GM10266 (cell line): ENCODE results near the gene CCDC83.

Experiments used
- DNase-seq: peaks from one replicate; pipeline ENCODE4 v3.0.0; 2012; ENCODE audit errors: extremely low spot score
- TF ChIP-seq, protein P1 (sequence below): IDR thresholded peaks from 2 replicates; pipeline ENCODE4 v1.5.1; 2012; ENCODE audit warnings: mild to moderate bottlenecking, low read depth; ENCODE audit not compliant: control insufficient read depth, insufficient read depth; ENCODE audit errors: missing control alignments

CCDC83 gene

DNA sequence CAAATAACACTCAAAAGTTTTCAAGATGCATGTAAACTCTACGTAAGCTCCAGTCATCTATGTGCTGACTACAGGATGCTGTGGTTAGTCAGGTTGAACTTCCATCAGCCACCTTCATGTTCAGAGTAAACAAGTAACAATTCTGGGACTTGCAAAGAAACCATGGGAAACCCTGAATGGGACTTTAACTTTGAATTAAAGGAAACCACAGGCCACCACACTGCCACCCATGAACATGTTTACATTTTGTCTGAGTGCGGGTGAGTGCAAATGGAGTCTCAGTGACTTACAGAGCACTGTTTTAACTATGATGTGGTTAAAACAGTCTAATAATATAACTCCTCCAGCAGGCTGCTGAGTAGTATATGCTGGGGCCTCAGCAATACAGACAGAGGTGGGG is 31.4 kb upstream of the CCDC83 start:
- TF ChIP-seq, protein P1, sequence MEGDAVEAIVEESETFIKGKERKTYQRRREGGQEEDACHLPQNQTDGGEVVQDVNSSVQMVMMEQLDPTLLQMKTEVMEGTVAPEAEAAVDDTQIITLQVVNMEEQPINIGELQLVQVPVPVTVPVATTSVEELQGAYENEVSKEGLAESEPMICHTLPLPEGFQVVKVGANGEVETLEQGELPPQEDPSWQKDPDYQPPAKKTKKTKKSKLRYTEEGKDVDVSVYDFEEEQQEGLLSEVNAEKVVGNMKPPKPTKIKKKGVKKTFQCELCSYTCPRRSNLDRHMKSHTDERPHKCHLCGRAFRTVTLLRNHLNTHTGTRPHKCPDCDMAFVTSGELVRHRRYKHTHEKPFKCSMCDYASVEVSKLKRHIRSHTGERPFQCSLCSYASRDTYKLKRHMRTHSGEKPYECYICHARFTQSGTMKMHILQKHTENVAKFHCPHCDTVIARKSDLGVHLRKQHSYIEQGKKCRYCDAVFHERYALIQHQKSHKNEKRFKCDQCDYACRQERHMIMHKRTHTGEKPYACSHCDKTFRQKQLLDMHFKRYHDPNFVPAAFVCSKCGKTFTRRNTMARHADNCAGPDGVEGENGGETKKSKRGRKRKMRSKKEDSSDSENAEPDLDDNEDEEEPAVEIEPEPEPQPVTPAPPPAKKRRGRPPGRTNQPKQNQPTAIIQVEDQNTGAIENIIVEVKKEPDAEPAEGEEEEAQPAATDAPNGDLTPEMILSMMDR = no peak
- DNase-seq = no peak

DNA sequence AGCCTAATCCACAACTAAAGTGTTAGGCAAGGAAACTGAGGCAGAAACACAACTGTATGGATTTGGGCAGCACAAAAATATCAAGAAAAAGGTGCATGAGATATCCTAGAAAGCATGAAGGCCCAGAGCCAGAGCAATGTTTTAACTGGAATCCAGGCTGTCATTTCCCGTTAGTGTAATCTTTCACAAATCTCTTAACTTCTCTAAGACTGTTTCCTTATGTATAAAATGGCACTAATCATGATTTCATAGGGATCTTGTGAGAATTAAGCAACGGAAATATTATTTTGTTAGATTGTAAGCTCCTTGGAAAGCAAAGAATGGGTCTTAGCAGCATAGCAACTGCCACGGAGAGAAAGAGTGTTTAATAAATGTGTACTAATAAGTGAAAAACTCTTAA is 29.6 kb upstream of the CCDC83 start:
- DNase-seq = no peak
- TF ChIP-seq, protein P1 = no peak

DNA sequence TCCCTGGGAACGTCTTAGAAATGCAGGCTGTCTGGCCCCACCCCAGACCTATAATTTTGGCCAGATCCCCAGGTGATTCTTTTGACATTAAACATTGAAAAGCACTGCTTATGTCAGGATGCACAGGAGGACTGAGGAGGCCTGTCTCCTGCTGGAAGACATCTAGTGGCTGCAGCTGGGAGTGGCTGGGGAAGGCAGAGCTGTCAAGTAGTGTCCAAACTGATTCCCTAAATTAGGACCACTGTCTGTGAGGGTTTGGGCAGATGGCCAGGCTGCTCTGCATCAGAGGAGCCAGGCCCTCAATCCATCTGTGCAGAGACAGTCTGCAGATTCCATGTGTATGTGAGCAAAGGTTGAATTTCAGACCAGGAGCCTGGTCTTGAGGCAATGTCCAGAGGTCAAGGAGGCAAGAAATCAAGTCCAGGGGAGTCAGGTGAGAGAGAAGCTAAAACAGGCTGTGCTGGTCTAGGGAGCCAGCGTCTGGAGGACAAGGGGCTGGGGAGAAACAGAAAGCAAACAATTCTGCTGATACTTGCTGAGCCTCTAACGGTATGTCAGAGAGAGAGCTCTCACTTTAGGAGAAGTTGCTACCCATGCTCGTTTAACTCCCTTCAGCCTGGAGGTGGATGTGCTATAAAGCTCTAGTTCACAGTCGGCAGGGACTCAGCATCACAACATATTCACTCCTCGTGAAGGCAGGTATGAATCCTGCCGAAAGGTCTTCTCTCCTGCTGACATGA is 28.9 kb upstream of the CCDC83 start:
- TF ChIP-seq, protein P1 = peak; percentile 29
- DNase-seq = no peak

DNA sequence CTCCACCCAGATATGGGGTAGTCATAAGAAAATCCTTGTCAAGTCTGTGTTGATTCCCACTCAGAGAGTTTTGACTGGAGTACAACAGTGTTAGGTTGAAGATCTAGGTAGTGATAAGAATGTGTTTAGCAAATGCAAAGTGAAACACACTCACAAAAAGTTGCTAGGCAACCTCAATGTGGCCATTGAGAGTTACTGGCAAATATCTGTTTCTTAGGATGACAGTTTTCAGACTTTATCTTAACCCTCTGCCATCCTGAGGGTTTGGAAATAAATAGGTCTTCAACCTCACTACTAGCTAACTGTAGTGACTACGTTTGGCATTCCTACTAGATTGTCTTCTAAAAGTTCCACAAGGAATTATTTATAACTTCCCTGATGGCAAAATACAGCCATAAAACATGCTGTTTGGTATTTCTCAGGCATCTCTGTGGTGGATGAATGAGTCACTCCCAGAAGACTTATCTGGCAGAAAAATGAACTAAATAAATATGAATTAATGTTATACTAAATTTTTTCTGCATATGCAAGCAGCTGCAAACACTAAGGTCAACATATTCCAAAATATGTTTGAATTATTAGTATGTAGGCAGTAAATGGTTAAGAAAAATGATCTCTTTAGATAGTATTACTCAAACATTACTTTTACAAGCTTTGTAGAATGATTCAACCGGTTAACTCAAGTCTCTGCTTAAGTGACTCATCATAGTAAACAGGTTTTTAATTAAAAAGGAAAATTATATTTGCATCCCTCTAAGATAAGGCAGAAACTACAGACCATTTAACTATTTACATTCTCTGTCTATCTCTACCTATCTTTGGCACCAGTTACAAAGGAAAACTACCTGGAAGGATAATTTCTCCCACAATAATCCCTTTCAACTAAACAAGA is 27.2 kb upstream of the CCDC83 start:
- TF ChIP-seq, protein P1 = no peak
- no peak for DNase-seq

DNA sequence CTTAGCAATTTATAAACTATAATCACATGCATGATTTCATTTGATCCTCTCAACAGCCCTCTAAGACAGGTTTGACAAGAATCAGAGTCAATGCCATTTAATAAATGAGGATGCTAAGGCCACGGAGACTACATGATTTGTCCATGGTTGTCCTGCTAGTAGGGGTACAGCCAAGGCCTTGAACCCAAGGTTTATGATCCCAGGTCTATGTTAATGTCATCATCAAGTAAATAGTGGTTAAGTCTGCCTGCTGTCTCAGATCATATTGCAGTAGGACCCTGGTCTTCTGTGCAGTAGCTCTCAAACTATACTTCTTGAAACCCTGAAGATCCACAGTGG is 26.6 kb upstream of the CCDC83 start:
- no peak for DNase-seq
- TF ChIP-seq, protein P1 = no peak

DNA sequence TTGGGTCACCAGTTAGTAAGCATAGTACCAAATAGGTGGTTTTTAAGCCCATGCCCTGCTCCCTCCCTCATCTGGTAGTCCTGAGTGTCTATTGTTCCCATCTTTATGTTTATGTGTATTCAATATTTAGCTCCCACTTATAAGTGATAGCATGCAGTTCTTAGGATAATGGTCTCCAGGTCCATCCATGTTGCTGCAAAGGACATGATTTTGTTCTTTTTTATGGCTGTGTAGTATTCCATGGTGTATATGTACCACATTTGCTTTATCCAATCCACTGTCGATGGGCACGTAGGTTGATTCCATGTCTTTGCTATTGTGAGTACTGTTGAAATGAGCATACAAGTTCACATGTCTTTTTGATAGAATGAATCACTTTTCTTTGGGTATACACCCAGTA is 26.0 kb upstream of the CCDC83 start:
- no peak for DNase-seq
- TF ChIP-seq, protein P1 = no peak

DNA sequence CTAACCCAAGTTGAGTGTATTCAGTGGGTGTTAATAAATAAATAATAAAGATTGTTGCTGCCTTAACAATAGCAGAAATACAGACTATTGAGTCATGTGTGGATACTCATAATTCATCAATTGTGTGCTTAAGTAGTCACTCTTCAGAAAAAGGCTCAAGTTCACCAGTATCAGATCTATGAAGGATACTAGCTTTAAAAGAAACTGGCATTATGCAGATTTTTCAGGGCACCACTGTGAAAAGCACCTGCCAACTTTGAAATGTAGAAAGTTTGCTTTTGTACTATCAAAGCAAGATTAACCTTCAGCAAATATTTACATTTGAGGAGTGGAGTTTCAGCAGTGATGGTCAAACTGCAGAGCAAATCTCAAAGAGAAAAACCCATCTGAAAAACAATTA is 24.1 kb upstream of the CCDC83 start:
- no peak for DNase-seq
- TF ChIP-seq, protein P1 = no peak
